A549 treated with DMSO at 1 μM for 4 hours (cell line): Measurements from ENCODE around the gene RAB11FIP2. TPM values are rescaled to one million over a fixed set of nuclear protein-coding genes. Genes with fewer than 3 reads are reported as not detected.

ENCODE experiments used
- total RNA-seq: library from RNA; stranded (reverse); fragments of 200-300 nt; extraction: Qiagen RNA extraction; gene quantifications from 5 replicates; pipeline ENCODE4 v1.2.3, GENCODE V29; 2022; ENCODE audit warnings: low read depth

The RAB11FIP2 gene
- total RNA-seq, result 6.8 to 11.7 TPM (median 11.4 TPM) in 5 replicates

GRCh38 chr10:118046395-118047156 is at the start of gene RAB11FIP2:
TSS of gene RAB11FIP2 (minus strand) at chr10:118046941. CDS start at chr10:118046163, 778 bp downstream.

